Pancreas (tissue), 10 donors: Measurements from ENCODE around the gene CDH4. TPM values are rescaled to one million over a fixed set of nuclear protein-coding genes. Genes with fewer than 3 reads are reported as not detected.

Experiments
- ATAC-seq, 4 donors: fragments of 200-7000 bp; cut with Tn5 transposase; one replicate each; pipeline versions ENCODE4 v1.8.0 to v1.9.1; 2020; ENCODE audit warnings: mild to moderate bottlenecking in 4 of 4, moderate library complexity in 4 of 4
- DNase-seq, 6 donors: peaks; one replicate each; pipeline ENCODE4 v3.0.0-alpha.2; 2020
- FAIRE-seq: peaks from 2 replicates; lab custom pipeline; 2012; peaks lifted over from hg19 to GRCh38; lab: Jason Lieb, UNC
- H3K27ac ChIP-seq, 4 donors: fragments of 200-600 bp; sonication (generic); 1 replicate in 3 of 4; 2 replicates in 1 of 4; pipeline versions ENCODE4 v1.5.0 to v1.8.0; 2020
- H3K27me3 ChIP-seq, 4 donors: fragments of 200-600 bp; one replicate each; pipeline ENCODE4 v1.8.0; 2021
- H3K36me3 ChIP-seq, 3 donors: fragments of 200-600 bp; sonication (generic) in 1 of 3; one replicate each; pipeline versions ENCODE4 v1.5.0 to v1.8.0; 2020 to 2021
- H3K4me1 ChIP-seq, 3 donors: fragments of 200-600 bp; one replicate each; pipeline ENCODE4 v1.8.0; 2021
- H3K4me3 ChIP-seq, 4 donors: fragments of 200-600 bp; sonication (generic) in 2 of 4; one replicate each; pipeline versions ENCODE4 v1.5.0 to v1.8.0; 2020 to 2021
- H3K9me3 ChIP-seq, 4 donors: fragments of 200-600 bp; one replicate each; pipeline ENCODE4 v1.8.0; 2021
- CTCF ChIP-seq, 4 donors: fragments of 200-600 bp; sonication (generic) in 3 of 4; IDR thresholded peaks; one replicate each; pipeline versions ENCODE4 v1.5.0 to v1.8.0; 2021; ENCODE audit warnings: antibody characterized with exemption in 4 of 4
- WGBS, 2 donors: extraction: QIAGEN DNeasy Blood & Tissue Kit; methylation state at CpG; one replicate each; pipeline ENCODE4 v1.1.7; 2013; 5-methylcytosine and 5-hydroxymethylcytosine counted together
- intact Hi-C, 3 donors: fragments of 100-400 bp; cut with DNase I; formaldehyde crosslinking; loops; one replicate each; pipeline versions ENCODE4 v1.11.1 to v1.14.2; 2022
- polyA plus RNA-seq, 2 donors: library from polyadenylated mRNA; stranded (reverse); fragments of 200-250 nt; gene quantifications; one replicate each; pipeline ENCODE4 v1.2.3, GENCODE V29; 2013
- total RNA-seq, 6 donors: library from RNA; stranded (reverse); fragmentation: NEBNext Ultra II Directional in 4 of 6; extraction: Animal tissue kit (Norgen Biotek cat#: 25700) in 4 of 6; gene quantifications; one replicate each; pipeline versions ENCODE4 v1.2.1 to v1.2.4, GENCODE V29; 2021 to 2023
- donor health status: healthy with polysubstance abuse.
- donor health status: DM: no; HTN: no; CAD: no; lungs with moderate emphysema.
- donor health status: DM: no; HTN: no; CAD: no.
- donor health status: control.
- donor health status: control.
- donor health status: Bipolar disorder and iron deficiency.
- donor health status: DM: yes; HTN: yes; CAD: no.
- donor health status: DM: no; HTN: no; CAD: no.
- donor health status: DM: no; HTN: no; CAD: no.
- donor health status: DM: yes; HTN: yes; CAD: no.

The CDH4 gene
- total and polyA plus RNA-seq, 8 donors = 0.04 to 1.4 (median 0.27) TPM

GRCh38 chr20:61773926-61774587, 522.0 kb downstream of the CDH4 start:
- no peaks in the 10 kb centered on the region for H3K36me3 ChIP-seq
- WGBS, 2 donors = 47 to 81% methylated on average over 14 of the region's 14 CpGs
- no peak for ATAC-seq
- no peak overlapping the region for H3K27ac ChIP-seq
- no peaks in the 10 kb centered on the region for H3K9me3 ChIP-seq
- peak in 1 of 6 donors; percentile 24 for DNase-seq
- intact Hi-C loops = no loop called here
- no peak for FAIRE-seq
- TF ChIP-seq CTCF (IDR thresholded peaks at IDR 0.05) = no peak
- H3K4me1 ChIP-seq = no peaks in the 10 kb centered on the region
- H3K27me3 ChIP-seq = no peaks in the 10 kb centered on the region
- no peak overlapping the region for H3K4me3 ChIP-seq

- Histone ChIP-seq H3K27ac (no peak overlapping the region), H3K4me3 (no peak overlapping the region), H3K9me3 (no peaks in the 10 kb centered on the region), H3K27me3 (no peaks in the 10 kb centered on the region), H3K4me1 (no peaks in the 10 kb centered on the region), H3K36me3 (no peaks in the 10 kb centered on the region)
- DNase-seq (no peak), FAIRE-seq (no peak), ATAC-seq (no peak)
- intact Hi-C loops = no loop called here
- 55 to 73% methylated on average over 4 of the region's 4 CpGs for WGBS, 2 donors
- TF ChIP-seq CTCF (IDR thresholded peaks at IDR 0.05) = no peak
These were observed 523.4 kb downstream of the CDH4 start for GRCh38 chr20:61775423-61775822.

GRCh38 chr20:61776491-61777075, 524.5 kb downstream of the CDH4 start:
- peak in 1 of 6 donors; percentile 37 for DNase-seq
- FAIRE-seq = no peak
- no peaks in the 10 kb centered on the region for H3K4me1 ChIP-seq
- H3K9me3 ChIP-seq = no peaks in the 10 kb centered on the region
- intact Hi-C loops = no loop called here
- no peak for TF ChIP-seq CTCF (IDR thresholded peaks at IDR 0.05)
- H3K27ac ChIP-seq = no peak overlapping the region
- H3K36me3 ChIP-seq = no peaks in the 10 kb centered on the region
- ATAC-seq = no peak
- H3K27me3 ChIP-seq = no peaks in the 10 kb centered on the region
- no peak overlapping the region for H3K4me3 ChIP-seq
- 52 to 72% methylated on average over 18 of the region's 18 CpGs for WGBS, 2 donors

- TF ChIP-seq CTCF (IDR thresholded peaks at IDR 0.05) = no peak
- intact Hi-C loops = no loop called here
- Histone ChIP-seq H3K9me3 (no peaks in the 10 kb centered on the region), H3K4me1 (no peaks in the 10 kb centered on the region), H3K27ac (no peak overlapping the region), H3K27me3 (no peaks in the 10 kb centered on the region), H3K36me3 (no peaks in the 10 kb centered on the region), H3K4me3 (no peak overlapping the region)
- 59 to 77% methylated on average over 24 of the region's 24 CpGs for WGBS, 2 donors
- FAIRE-seq = no peak
- DNase-seq = no peak
- ATAC-seq = no peak
These were observed 525.9 kb downstream of the CDH4 start for GRCh38 chr20:61777773-61778494.
